PC-3 (cell line): ENCODE results near the gene RAB3IP.

Source experiments
- EZH2 ChIP-seq: fragments of 300-600 bp; sonication (generic); IDR thresholded peaks from one replicate; pipeline ENCODE4 v1.6.1; 2017; ENCODE audit warnings: antibody characterized with exemption, mild to moderate bottlenecking, low read length; ENCODE audit not compliant: unreplicated experiment
- TF ChIP-seq, protein P1 (sequence below): fragments of 300-600 bp; sonication (generic); conservative IDR thresholded peaks from 2 replicates; pipeline ENCODE4 v1.5.1; 2017; ENCODE audit warnings: antibody characterized with exemption, low read depth, mild to moderate bottlenecking, low read length

DNA sequence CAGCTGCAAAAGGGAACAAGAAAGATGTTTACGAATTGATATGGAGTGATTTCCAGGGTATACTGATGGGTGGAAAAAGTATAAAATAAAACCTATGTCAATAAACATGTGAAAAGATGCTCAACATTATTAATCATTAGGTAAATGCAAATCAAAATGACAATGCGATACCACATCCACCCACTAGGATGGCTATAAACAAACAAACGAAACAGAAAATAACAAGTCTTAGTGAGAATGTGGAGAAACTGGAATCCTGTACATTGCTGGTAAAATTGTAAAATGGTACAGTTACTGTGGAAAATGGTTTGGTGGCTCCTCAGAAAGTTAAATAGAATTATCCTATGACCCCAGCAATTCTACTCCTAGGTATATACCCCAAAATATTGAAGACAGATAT lies 30.0 kb upstream of the RAB3IP start:
- TF ChIP-seq, protein P1, sequence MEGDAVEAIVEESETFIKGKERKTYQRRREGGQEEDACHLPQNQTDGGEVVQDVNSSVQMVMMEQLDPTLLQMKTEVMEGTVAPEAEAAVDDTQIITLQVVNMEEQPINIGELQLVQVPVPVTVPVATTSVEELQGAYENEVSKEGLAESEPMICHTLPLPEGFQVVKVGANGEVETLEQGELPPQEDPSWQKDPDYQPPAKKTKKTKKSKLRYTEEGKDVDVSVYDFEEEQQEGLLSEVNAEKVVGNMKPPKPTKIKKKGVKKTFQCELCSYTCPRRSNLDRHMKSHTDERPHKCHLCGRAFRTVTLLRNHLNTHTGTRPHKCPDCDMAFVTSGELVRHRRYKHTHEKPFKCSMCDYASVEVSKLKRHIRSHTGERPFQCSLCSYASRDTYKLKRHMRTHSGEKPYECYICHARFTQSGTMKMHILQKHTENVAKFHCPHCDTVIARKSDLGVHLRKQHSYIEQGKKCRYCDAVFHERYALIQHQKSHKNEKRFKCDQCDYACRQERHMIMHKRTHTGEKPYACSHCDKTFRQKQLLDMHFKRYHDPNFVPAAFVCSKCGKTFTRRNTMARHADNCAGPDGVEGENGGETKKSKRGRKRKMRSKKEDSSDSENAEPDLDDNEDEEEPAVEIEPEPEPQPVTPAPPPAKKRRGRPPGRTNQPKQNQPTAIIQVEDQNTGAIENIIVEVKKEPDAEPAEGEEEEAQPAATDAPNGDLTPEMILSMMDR, result peak; percentile 41
- TF ChIP-seq EZH2, result no peak
